ENCODE results near the gene GPR180.
A peak's percentile ranks its signal among the peaks of the same experiment; 100 is the strongest.

GPR180 gene

GRCh38 chr13:94583926-94584325 lies 17.7 kb upstream of the GPR180 start:
- Histone ChIP-seq H3K27me3 (ENCODE audit: insufficient read depth, insufficient read length) (no peaks in the 10 kb centered on the region), H3K9me3 (ENCODE audit: insufficient read depth, low read length) (no peaks in the 10 kb centered on the region), H3K4me1 (ENCODE audit: insufficient read depth, insufficient read length) (no peaks in the 10 kb centered on the region), H3K9ac (ENCODE audit: insufficient read length, low read depth) (no peak overlapping the region), H3K36me3 (ENCODE audit: insufficient read depth, insufficient read length, low read length) (peaks cover 49% of the 10 kb centered on the region), H3K4me3 (ENCODE audit: insufficient read length, low read depth) (no peak overlapping the region)
- TF ChIP-seq SUZ12 (IDR thresholded peaks at IDR 0.05; ENCODE audit: extremely low read depth, insufficient read depth, insufficient read length) (no peak), YY1 (IDR thresholded peaks at IDR 0.05; ENCODE audit: insufficient read depth, insufficient read length) (no peak), ZNF274 (IDR thresholded peaks at IDR 0.05; ENCODE audit: low read depth, low read length) (no peak)
- DNase-seq (ENCODE audit: low read depth, low spot score), result no peak

- peaks cover 44% of the 10 kb centered on the region for H3K36me3 ChIP-seq (ENCODE audit: insufficient read depth, insufficient read length, low read length)
- H3K4me1 ChIP-seq (ENCODE audit: insufficient read depth, insufficient read length), result no peaks in the 10 kb centered on the region
- TF ChIP-seq SUZ12 (IDR thresholded peaks at IDR 0.05; ENCODE audit: extremely low read depth, insufficient read depth, insufficient read length) (no peak), YY1 (IDR thresholded peaks at IDR 0.05; ENCODE audit: insufficient read depth, insufficient read length) (no peak), ZNF274 (IDR thresholded peaks at IDR 0.05; ENCODE audit: low read depth, low read length) (no peak)
- no peaks in the 10 kb centered on the region for H3K9me3 ChIP-seq (ENCODE audit: insufficient read depth, low read length)
- H3K9ac ChIP-seq (ENCODE audit: insufficient read length, low read depth), result no peak overlapping the region
- no peak overlapping the region for H3K4me3 ChIP-seq (ENCODE audit: insufficient read length, low read depth)
- H3K27me3 ChIP-seq (ENCODE audit: insufficient read depth, insufficient read length), result no peaks in the 10 kb centered on the region
- no peak for DNase-seq (ENCODE audit: low read depth, low spot score)
Observed at GRCh38 chr13:94585543-94586101, 16.0 kb upstream of the GPR180 start.

- no peak overlapping the region for H3K9ac ChIP-seq (ENCODE audit: insufficient read length, low read depth)
- peaks cover 46% of the 10 kb centered on the region for H3K36me3 ChIP-seq (ENCODE audit: insufficient read depth, insufficient read length, low read length)
- H3K4me1 ChIP-seq (ENCODE audit: insufficient read depth, insufficient read length), result no peaks in the 10 kb centered on the region
- no peak for TF ChIP-seq YY1 (IDR thresholded peaks at IDR 0.05; ENCODE audit: insufficient read depth, insufficient read length)
- TF ChIP-seq ZNF274 (IDR thresholded peaks at IDR 0.05; ENCODE audit: low read depth, low read length), result no peak
- no peak for TF ChIP-seq SUZ12 (IDR thresholded peaks at IDR 0.05; ENCODE audit: extremely low read depth, insufficient read depth, insufficient read length)
- no peaks in the 10 kb centered on the region for H3K9me3 ChIP-seq (ENCODE audit: insufficient read depth, low read length)
- H3K4me3 ChIP-seq (ENCODE audit: insufficient read length, low read depth), result no peak overlapping the region
- DNase-seq (ENCODE audit: low read depth, low spot score), result no peak
- no peaks in the 10 kb centered on the region for H3K27me3 ChIP-seq (ENCODE audit: insufficient read depth, insufficient read length)
Observed at GRCh38 chr13:94586371-94586770, 15.3 kb upstream of the GPR180 start.

- TF ChIP-seq YY1 (IDR thresholded peaks at IDR 0.05; ENCODE audit: insufficient read depth, insufficient read length), result no peak
- TF ChIP-seq ZNF274 (IDR thresholded peaks at IDR 0.05; ENCODE audit: low read depth, low read length), result no peak
- no peak for TF ChIP-seq SUZ12 (IDR thresholded peaks at IDR 0.05; ENCODE audit: extremely low read depth, insufficient read depth, insufficient read length)
- Histone ChIP-seq H3K9me3 (ENCODE audit: insufficient read depth, low read length) (no peaks in the 10 kb centered on the region), H3K36me3 (ENCODE audit: insufficient read depth, insufficient read length, low read length) (peaks cover 45% of the 10 kb centered on the region), H3K4me1 (ENCODE audit: insufficient read depth, insufficient read length) (no peaks in the 10 kb centered on the region), H3K9ac (ENCODE audit: insufficient read length, low read depth) (no peak overlapping the region), H3K27me3 (ENCODE audit: insufficient read depth, insufficient read length) (no peaks in the 10 kb centered on the region), H3K4me3 (ENCODE audit: insufficient read length, low read depth) (no peak overlapping the region)
- no peak for DNase-seq (ENCODE audit: low read depth, low spot score)
Observed at GRCh38 chr13:94588541-94588940, 13.1 kb upstream of the GPR180 start.

GRCh38 chr13:94590744-94591143 lies 10.9 kb upstream of the GPR180 start:
- H3K9me3 ChIP-seq (ENCODE audit: insufficient read depth, low read length), result no peaks in the 10 kb centered on the region
- DNase-seq (ENCODE audit: low read depth, low spot score), result no peak
- H3K4me3 ChIP-seq (ENCODE audit: insufficient read length, low read depth), result no peak overlapping the region
- no peaks in the 10 kb centered on the region for H3K27me3 ChIP-seq (ENCODE audit: insufficient read depth, insufficient read length)
- H3K9ac ChIP-seq (ENCODE audit: insufficient read length, low read depth), result no peak overlapping the region
- H3K4me1 ChIP-seq (ENCODE audit: insufficient read depth, insufficient read length), result no peaks in the 10 kb centered on the region
- no peak for TF ChIP-seq YY1 (IDR thresholded peaks at IDR 0.05; ENCODE audit: insufficient read depth, insufficient read length)
- no peak for TF ChIP-seq SUZ12 (IDR thresholded peaks at IDR 0.05; ENCODE audit: extremely low read depth, insufficient read depth, insufficient read length)
- no peak for TF ChIP-seq ZNF274 (IDR thresholded peaks at IDR 0.05; ENCODE audit: low read depth, low read length)
- H3K36me3 ChIP-seq (ENCODE audit: insufficient read depth, insufficient read length, low read length), result peaks cover 35% of the 10 kb centered on the region

- H3K4me1 ChIP-seq (ENCODE audit: insufficient read depth, insufficient read length), result no peaks in the 10 kb centered on the region
- no peak for DNase-seq (ENCODE audit: low read depth, low spot score)
- H3K9me3 ChIP-seq (ENCODE audit: insufficient read depth, low read length), result no peaks in the 10 kb centered on the region; the same call in 1 of the 2 replicates
- peaks cover 28% of the 10 kb centered on the region for H3K36me3 ChIP-seq (ENCODE audit: insufficient read depth, insufficient read length, low read length)
- TF ChIP-seq YY1 (IDR thresholded peaks at IDR 0.05; ENCODE audit: insufficient read depth, insufficient read length) (no peak), SUZ12 (IDR thresholded peaks at IDR 0.05; ENCODE audit: extremely low read depth, insufficient read depth, insufficient read length) (no peak), ZNF274 (IDR thresholded peaks at IDR 0.05; ENCODE audit: low read depth, low read length) (no peak)
- H3K4me3 ChIP-seq (ENCODE audit: insufficient read length, low read depth), result peak overlapping the region; percentile 92
- peak overlapping the region; percentile 92 for H3K9ac ChIP-seq (ENCODE audit: insufficient read length, low read depth)
- H3K27me3 ChIP-seq (ENCODE audit: insufficient read depth, insufficient read length), result no peaks in the 10 kb centered on the region
Observed at GRCh38 chr13:94595001-94595949, 6.4 kb upstream of the GPR180 start.

DNA sequence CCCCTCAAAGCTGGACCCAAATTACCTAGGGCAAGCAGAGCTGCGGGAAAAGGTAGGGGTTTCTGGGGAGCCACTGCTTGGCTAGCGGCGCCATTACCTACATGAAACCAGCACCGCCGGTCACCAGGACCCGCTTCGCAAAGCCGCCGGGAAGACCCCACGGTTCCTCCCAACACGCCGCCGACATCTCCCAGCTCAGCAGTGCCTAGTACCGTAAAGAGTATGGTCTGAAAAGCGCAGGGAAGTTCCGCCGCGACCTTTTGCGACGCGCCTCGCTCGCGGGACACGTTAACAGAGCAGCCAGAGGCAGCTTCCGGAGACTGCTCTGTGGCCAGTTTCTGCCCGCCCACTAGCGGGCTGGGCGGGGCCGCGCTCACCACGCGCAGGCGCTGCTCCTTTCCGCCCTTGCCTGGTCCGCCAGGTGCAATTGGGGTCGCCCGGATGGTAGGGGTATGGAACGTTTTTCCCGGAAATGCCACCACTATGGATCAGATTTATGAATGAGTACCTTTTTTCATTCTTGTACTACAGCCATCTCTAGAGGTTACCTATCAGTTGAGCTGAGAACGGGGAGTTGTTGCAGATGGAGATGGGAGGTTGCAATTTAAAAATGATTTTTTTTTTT lies 5.6 kb upstream of the GPR180 start, which contains the start of gene TGDS:
TSS of gene TGDS (minus strand) at position 203 of the 625 bp plus-strand sequence. CDS start at position 187, 16 bp downstream.
- Histone ChIP-seq H3K9ac (ENCODE audit: insufficient read length, low read depth) (peak within 1 kb of the TSS; percentile 92), H3K36me3 (ENCODE audit: insufficient read depth, insufficient read length, low read length) (peaks cover 20% of the 10 kb centered on the region), H3K9me3 (ENCODE audit: insufficient read depth, low read length) (peaks cover 8% of the 10 kb centered on the region; the same call in 1 of the 2 replicates), H3K4me1 (ENCODE audit: insufficient read depth, insufficient read length) (no peaks in the 10 kb centered on the region), H3K4me3 (ENCODE audit: insufficient read length, low read depth) (peak within 1 kb of the TSS; percentile 92), H3K27me3 (ENCODE audit: insufficient read depth, insufficient read length) (peaks cover 5% of the 10 kb centered on the region)
- TF ChIP-seq ZNF274 (IDR thresholded peaks at IDR 0.05; ENCODE audit: low read depth, low read length), result no peak
- TF ChIP-seq SUZ12 (IDR thresholded peaks at IDR 0.05; ENCODE audit: extremely low read depth, insufficient read depth, insufficient read length), result no peak
- TF ChIP-seq YY1 (IDR thresholded peaks at IDR 0.05; ENCODE audit: insufficient read depth, insufficient read length), result no peak
- DNase-seq (ENCODE audit: low read depth, low spot score), result peak; percentile 85

Data from NT2/D1 (cell line).